Neural cell (in vitro differentiated cells): ENCODE results near the gene ERBB4. TPM values are rescaled to one million over a fixed set of nuclear protein-coding genes. Genes with fewer than 3 reads are reported as not detected.

Source experiments
- H2AFZ ChIP-seq: fragments of 200-600, 300-800 bp; sonication (generic), shearing (Covaris generic); 2 replicates; pipeline ENCODE4 v1.6.0; 2014; ENCODE audit warnings: low read depth, mild to moderate bottlenecking, antibody characterized with exemption, low read length, moderate library complexity
- H3F3A ChIP-seq: fragments of 200-600 bp; shearing (Covaris generic); 2 replicates; pipeline ENCODE4 v1.6.1; 2016; ENCODE audit warnings: mild to moderate bottlenecking, moderate library complexity, mixed read lengths, antibody characterized with exemption, low read length; ENCODE audit not compliant: insufficient read depth, poor library complexity, severe bottlenecking
- H3K27ac ChIP-seq: fragments of 200-600, 300-800 bp; sonication (generic), shearing (Covaris generic); 2 replicates; pipeline ENCODE4 v1.5.1; 2014; ENCODE audit warnings: mild to moderate bottlenecking, low read length, moderate library complexity
- H3K27me3 ChIP-seq: fragments of 300-800, 200-600 bp; sonication (generic), shearing (Covaris generic); 2 replicates; pipeline ENCODE4 v1.6.0; 2014; ENCODE audit warnings: mild to moderate bottlenecking, low read depth, low read length, moderate library complexity; ENCODE audit not compliant: insufficient read depth
- H3K36me3 ChIP-seq: fragments of 300-800, 200-600 bp; sonication (generic), shearing (Covaris generic); 2 replicates; pipeline ENCODE4 v1.5.1; 2014; ENCODE audit warnings: mild to moderate bottlenecking, antibody characterized with exemption, low read length, moderate library complexity; ENCODE audit not compliant: insufficient read depth
- H3K4me2 ChIP-seq: fragments of 300-800, 200-600 bp; sonication (generic), shearing (Covaris generic); 2 replicates; pipeline ENCODE4 v1.6.0; 2014; ENCODE audit warnings: mild to moderate bottlenecking, low read length
- H3K4me3 ChIP-seq: fragments of 300-800, 200-600 bp; sonication (generic), shearing (Covaris generic); 2 replicates; pipeline ENCODE4 v1.5.1; 2014; ENCODE audit warnings: mild to moderate bottlenecking, low read length, moderate library complexity
- H3K79me2 ChIP-seq: fragments of 200-600 bp; shearing (Covaris generic); replicated peaks from 2 replicates; pipeline ENCODE4 v1.6.0; 2014; ENCODE audit warnings: mild to moderate bottlenecking, low read length, moderate library complexity; ENCODE audit not compliant: insufficient read depth
- H3K9ac ChIP-seq: fragments of 300-800, 200-600 bp; sonication (generic), shearing (Covaris generic); 2 replicates; pipeline ENCODE4 v1.6.1; 2016; ENCODE audit warnings: mild to moderate bottlenecking, low read length, mixed read lengths
- H3K9me2 ChIP-seq: fragments of 200-600 bp; shearing (Covaris generic); 2 replicates; pipeline ENCODE4 v1.6.1; 2016; ENCODE audit warnings: mild to moderate bottlenecking, low read length, mixed read lengths; ENCODE audit not compliant: insufficient read depth
- H3K9me3 ChIP-seq: fragments of 200-600, 300-800 bp; sonication (generic), shearing (Covaris generic); 2 replicates; pipeline ENCODE4 v1.6.1; 2016; ENCODE audit warnings: mild to moderate bottlenecking, mixed run types, low read length, moderate library complexity, mixed read lengths
- H4K20me1 ChIP-seq: fragments of 200-600 bp; shearing (Covaris generic); 2 replicates; pipeline ENCODE4 v1.6.1; 2016; ENCODE audit warnings: mild to moderate bottlenecking, mixed run types; ENCODE audit not compliant: insufficient read depth
- CTCF ChIP-seq: fragments of 450-650 bp; IDR thresholded peaks from 2 replicates; pipeline ENCODE4 v1.5.1; 2014; ENCODE audit warnings: antibody characterized with exemption, mild to moderate bottlenecking, moderate library complexity; ENCODE audit not compliant: poor library complexity, severe bottlenecking
- EP300 ChIP-seq: fragments of 450-650 bp; conservative IDR thresholded peaks from 2 replicates; pipeline ENCODE4 v1.6.1; 2014; ENCODE audit warnings: antibody characterized with exemption, mild to moderate bottlenecking, moderate library complexity; ENCODE audit not compliant: poor library complexity, severe bottlenecking
- EZH2 ChIP-seq: fragments of 200-600, 300-800 bp; shearing (Covaris generic), sonication (generic); IDR thresholded peaks from 2 replicates; pipeline ENCODE4 v1.6.1; 2014; ENCODE audit warnings: antibody characterized with exemption, low read length, borderline replicate concordance, mild to moderate bottlenecking; ENCODE audit not compliant: insufficient read depth, poor library complexity, severe bottlenecking
- MXI1 ChIP-seq: fragments of 450-650 bp; conservative IDR thresholded peaks from 2 replicates; pipeline ENCODE4 v1.6.1; 2014; ENCODE audit warnings: antibody characterized with exemption, mild to moderate bottlenecking; ENCODE audit not compliant: poor library complexity, severe bottlenecking
- POLR2AphosphoS5 ChIP-seq: IDR thresholded peaks from 2 replicates; pipeline ENCODE4 v1.6.1; 2012
- RAD21 ChIP-seq: fragments of 450-650 bp; conservative IDR thresholded peaks from 2 replicates; pipeline ENCODE4 v1.6.1; 2014; ENCODE audit warnings: antibody characterized with exemption, mild to moderate bottlenecking, moderate library complexity
- SMC3 ChIP-seq: fragments of 450-650 bp; conservative IDR thresholded peaks from 2 replicates; pipeline ENCODE4 v1.6.1; 2014; ENCODE audit warnings: antibody characterized with exemption, mild to moderate bottlenecking, moderate library complexity; ENCODE audit not compliant: poor library complexity
- TAF1 ChIP-seq: IDR thresholded peaks from 2 replicates; pipeline ENCODE4 v1.6.1; 2012; ENCODE audit warnings: low read depth
- polyA plus RNA-seq: library from polyadenylated mRNA; depleted of rRNA; stranded (reverse); fragments of >200 nt; gene quantifications from 2 replicates; pipeline ENCODE4 v1.2.3, GENCODE V29; 2014
- TF ChIP-seq, protein P1 (sequence below): IDR thresholded peaks from 2 replicates; pipeline ENCODE4 v1.6.1; 2012; ENCODE audit warnings: borderline replicate concordance

The ERBB4 gene
- polyA plus RNA-seq, 1 donor from 2014 or later: 0.69 TPM

DNA sequence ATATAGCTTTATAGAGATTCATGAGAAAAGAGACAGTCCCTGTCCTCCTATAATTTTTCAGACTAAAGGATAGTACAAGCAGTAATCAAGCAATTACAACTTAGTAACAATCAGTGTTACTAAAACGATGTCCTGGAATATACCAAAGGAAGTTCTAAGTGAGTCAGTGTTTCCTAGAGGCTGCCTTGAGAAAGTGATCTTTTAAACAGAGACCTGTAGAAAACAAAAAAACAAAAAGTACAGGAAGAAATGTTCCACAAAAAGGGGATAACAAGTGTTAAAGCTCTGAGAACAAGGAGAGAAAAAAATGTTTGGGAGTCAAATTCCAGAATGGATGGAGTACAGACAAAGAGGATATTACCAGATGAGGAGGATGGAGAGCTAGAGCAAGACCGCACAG is 556.4 kb downstream of the ERBB4 start:
- no peak overlapping the region for H3K4me3 ChIP-seq
- no peaks in the 10 kb centered on the region for H3K36me3 ChIP-seq
- H3K27ac ChIP-seq: no peak overlapping the region
- H3K9ac ChIP-seq: no peak overlapping the region
- no peak for TF ChIP-seq EZH2
- no peak for TF ChIP-seq CTCF
- no peak for TF ChIP-seq POLR2AphosphoS5
- TF ChIP-seq, protein P1, sequence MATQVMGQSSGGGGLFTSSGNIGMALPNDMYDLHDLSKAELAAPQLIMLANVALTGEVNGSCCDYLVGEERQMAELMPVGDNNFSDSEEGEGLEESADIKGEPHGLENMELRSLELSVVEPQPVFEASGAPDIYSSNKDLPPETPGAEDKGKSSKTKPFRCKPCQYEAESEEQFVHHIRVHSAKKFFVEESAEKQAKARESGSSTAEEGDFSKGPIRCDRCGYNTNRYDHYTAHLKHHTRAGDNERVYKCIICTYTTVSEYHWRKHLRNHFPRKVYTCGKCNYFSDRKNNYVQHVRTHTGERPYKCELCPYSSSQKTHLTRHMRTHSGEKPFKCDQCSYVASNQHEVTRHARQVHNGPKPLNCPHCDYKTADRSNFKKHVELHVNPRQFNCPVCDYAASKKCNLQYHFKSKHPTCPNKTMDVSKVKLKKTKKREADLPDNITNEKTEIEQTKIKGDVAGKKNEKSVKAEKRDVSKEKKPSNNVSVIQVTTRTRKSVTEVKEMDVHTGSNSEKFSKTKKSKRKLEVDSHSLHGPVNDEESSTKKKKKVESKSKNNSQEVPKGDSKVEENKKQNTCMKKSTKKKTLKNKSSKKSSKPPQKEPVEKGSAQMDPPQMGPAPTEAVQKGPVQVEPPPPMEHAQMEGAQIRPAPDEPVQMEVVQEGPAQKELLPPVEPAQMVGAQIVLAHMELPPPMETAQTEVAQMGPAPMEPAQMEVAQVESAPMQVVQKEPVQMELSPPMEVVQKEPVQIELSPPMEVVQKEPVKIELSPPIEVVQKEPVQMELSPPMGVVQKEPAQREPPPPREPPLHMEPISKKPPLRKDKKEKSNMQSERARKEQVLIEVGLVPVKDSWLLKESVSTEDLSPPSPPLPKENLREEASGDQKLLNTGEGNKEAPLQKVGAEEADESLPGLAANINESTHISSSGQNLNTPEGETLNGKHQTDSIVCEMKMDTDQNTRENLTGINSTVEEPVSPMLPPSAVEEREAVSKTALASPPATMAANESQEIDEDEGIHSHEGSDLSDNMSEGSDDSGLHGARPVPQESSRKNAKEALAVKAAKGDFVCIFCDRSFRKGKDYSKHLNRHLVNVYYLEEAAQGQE: no peak
- no peak for TF ChIP-seq EP300
- TF ChIP-seq MXI1: no peak
- no peak for TF ChIP-seq SMC3
- TF ChIP-seq RAD21: no peak
- no peak for TF ChIP-seq TAF1
- H3F3A ChIP-seq: no peaks in the 10 kb centered on the region
- H3K79me2 ChIP-seq: no peaks in the 10 kb centered on the region
- no peak overlapping the region for H2AFZ ChIP-seq
- H3K27me3 ChIP-seq: no peaks in the 10 kb centered on the region
- H3K9me2 ChIP-seq: no peaks in the 10 kb centered on the region
- H3K9me3 ChIP-seq: no peaks in the 10 kb centered on the region
- no peak overlapping the region for H3K4me2 ChIP-seq
- no peaks in the 10 kb centered on the region for H4K20me1 ChIP-seq

DNA sequence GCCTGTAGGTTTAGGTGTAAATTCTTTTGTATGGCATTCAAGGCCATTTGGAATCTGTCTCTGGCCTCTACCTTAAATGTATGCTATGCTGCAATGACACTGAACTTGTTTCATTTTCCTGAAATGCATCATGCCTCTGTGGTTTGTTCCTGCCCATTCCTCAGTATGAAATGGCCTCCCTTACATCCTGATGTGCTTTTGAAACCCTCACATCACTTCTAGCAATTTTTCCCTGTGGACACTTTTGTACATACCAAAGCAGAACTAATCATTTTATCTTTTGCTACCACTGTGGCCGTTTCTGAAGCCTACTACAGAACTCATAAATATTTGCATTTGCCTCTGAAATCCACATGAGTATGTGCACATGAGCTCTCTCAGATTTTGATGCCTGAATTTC is 557.2 kb downstream of the ERBB4 start:
- Histone ChIP-seq H3K36me3 (no peaks in the 10 kb centered on the region), H3K4me2 (no peak overlapping the region), H3K9me3 (no peaks in the 10 kb centered on the region), H3K27ac (no peak overlapping the region), H4K20me1 (no peaks in the 10 kb centered on the region), H3K79me2 (no peaks in the 10 kb centered on the region), H3K27me3 (no peaks in the 10 kb centered on the region), H3K9me2 (no peaks in the 10 kb centered on the region), H3K9ac (no peak overlapping the region), H2AFZ (no peak overlapping the region), H3K4me3 (no peak overlapping the region), H3F3A (no peaks in the 10 kb centered on the region)
- TF ChIP-seq EZH2 (no peak), CTCF (no peak), MXI1 (no peak), SMC3 (no peak), RAD21 (no peak), TAF1 (no peak), EP300 (no peak), POLR2AphosphoS5 (no peak)
- TF ChIP-seq, protein P1: no peak
